OCI-LY1 (cell line): ENCODE measurements around the gene BICRAL.

ENCODE experiments used
- H2AFZ ChIP-seq: fragments of 200-600 bp; sonication (generic), shearing (Covaris generic); 2 replicates; pipeline ENCODE4 v1.6.0; 2014; ENCODE audit warnings: antibody characterized with exemption, mild to moderate bottlenecking, low read length
- H3F3A ChIP-seq: fragments of 200-600 bp; sonication (generic), shearing (Covaris generic); 2 replicates; pipeline ENCODE4 v1.6.0; 2014; ENCODE audit warnings: mild to moderate bottlenecking, antibody characterized with exemption, low read length, moderate library complexity; ENCODE audit not compliant: insufficient read depth
- H3K27ac ChIP-seq: fragments of 200-600 bp; sonication (generic); 2 replicates; pipeline ENCODE4 v1.5.1; 2014; ENCODE audit warnings: low read length, mixed run types, mild to moderate bottlenecking, low read depth; ENCODE audit not compliant: poor library complexity, severe bottlenecking
- H3K27me3 ChIP-seq: fragments of 200-600 bp; sonication (generic); 2 replicates; pipeline ENCODE4 v1.6.0; 2014; ENCODE audit warnings: antibody characterized with exemption, mild to moderate bottlenecking, low read length, moderate library complexity; ENCODE audit not compliant: insufficient read depth
- H3K36me3 ChIP-seq: fragments of 200-600 bp; sonication (generic); 2 replicates; pipeline ENCODE4 v1.6.1; 2014; ENCODE audit warnings: mild to moderate bottlenecking, antibody characterized with exemption, low read length, moderate library complexity, mixed read lengths; ENCODE audit not compliant: insufficient read depth
- H3K4me1 ChIP-seq: fragments of 200-600 bp; sonication (generic); 2 replicates; pipeline ENCODE4 v1.5.1; 2014; ENCODE audit warnings: mild to moderate bottlenecking, low read length, moderate library complexity; ENCODE audit not compliant: insufficient read depth, severe bottlenecking
- H3K4me2 ChIP-seq: fragments of 200-600 bp; sonication (generic), shearing (Covaris generic); 2 replicates; pipeline ENCODE4 v1.6.1; 2014; ENCODE audit warnings: low read length
- H3K4me3 ChIP-seq: fragments of 200-600 bp; sonication (generic); 2 replicates; pipeline ENCODE4 v1.5.1; 2014; ENCODE audit warnings: low read length, low read depth, mild to moderate bottlenecking, mixed read lengths; ENCODE audit not compliant: poor library complexity, severe bottlenecking
- H3K79me2 ChIP-seq: fragments of 200-600 bp; shearing (Covaris generic); 2 replicates; pipeline ENCODE4 v1.6.1; 2016; ENCODE audit warnings: mixed run types, low read length, mixed read lengths; ENCODE audit not compliant: insufficient read depth
- H3K9ac ChIP-seq: fragments of 200-600 bp; sonication (generic), shearing (Covaris generic); 2 replicates; pipeline ENCODE4 v1.6.1; 2014; ENCODE audit warnings: mild to moderate bottlenecking, low read length, mixed read lengths
- H3K9me2 ChIP-seq: fragments of 200-600 bp; sonication (generic), shearing (Covaris generic); 2 replicates; pipeline ENCODE4 v1.6.1; 2014; ENCODE audit warnings: low read depth, mild to moderate bottlenecking, low read length, mixed read lengths
- H3K9me3 ChIP-seq: fragments of 200-600 bp; shearing (Covaris generic); 2 replicates; pipeline ENCODE4 v1.6.1; 2014; ENCODE audit warnings: low read length, mixed read lengths
- H4K20me1 ChIP-seq: fragments of 200-600 bp; sonication (generic), shearing (Covaris generic); 2 replicates; pipeline ENCODE4 v1.6.0; 2016; ENCODE audit warnings: mild to moderate bottlenecking, low read length; ENCODE audit not compliant: insufficient read depth
- EZH2 ChIP-seq: fragments of 200-600 bp; sonication (generic), shearing (Covaris generic); IDR thresholded peaks from 2 replicates; pipeline ENCODE4 v1.8.0; 2017; ENCODE audit warnings: borderline replicate concordance, mixed run types, mild to moderate bottlenecking, antibody characterized with exemption, low read length, moderate library complexity, mixed read lengths
- TF ChIP-seq, protein P1 (sequence below): fragments of 200-600 bp; sonication (generic), shearing (Covaris generic); IDR thresholded peaks from 2 replicates; pipeline ENCODE4 v1.5.1; 2017; ENCODE audit warnings: mild to moderate bottlenecking, antibody characterized with exemption, low read length, moderate library complexity, mixed read lengths

BICRAL gene

DNA sequence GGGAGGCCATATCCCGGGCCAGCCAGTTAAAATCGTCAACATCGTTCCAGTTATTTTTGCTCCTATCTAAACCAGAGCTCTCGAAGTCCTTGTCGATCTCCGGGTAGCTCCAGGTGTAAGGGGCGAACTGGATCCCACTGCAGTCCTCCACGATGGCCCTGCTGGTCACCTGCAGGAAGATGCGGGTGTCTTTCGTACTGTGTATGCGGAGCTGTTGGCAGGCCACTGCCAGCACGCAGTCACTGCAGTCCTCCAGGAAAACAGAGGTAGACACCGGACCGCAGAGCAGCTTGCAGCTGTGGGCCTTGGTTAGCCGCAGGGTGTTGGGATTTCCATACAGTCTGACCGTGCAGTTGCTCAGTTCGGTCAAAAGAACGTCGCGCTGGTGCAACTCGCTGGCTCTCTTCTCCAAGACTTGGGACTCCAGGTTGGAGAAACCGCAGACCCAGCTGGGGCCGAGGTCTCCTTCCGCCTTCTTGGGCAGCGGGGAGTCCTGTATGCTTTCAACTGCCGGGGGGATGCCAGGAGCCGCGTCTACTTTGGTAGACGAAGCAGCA, 36.7 kb upstream of the BICRAL start:
- peak overlapping the region; percentile 80 for H3K4me2 ChIP-seq
- H3K9me3 ChIP-seq = no peaks in the 10 kb centered on the region
- H3K27ac ChIP-seq = peak overlapping the region; percentile 75
- H3K9me2 ChIP-seq = no peaks in the 10 kb centered on the region
- TF ChIP-seq EZH2 = no peak
- TF ChIP-seq, protein P1, sequence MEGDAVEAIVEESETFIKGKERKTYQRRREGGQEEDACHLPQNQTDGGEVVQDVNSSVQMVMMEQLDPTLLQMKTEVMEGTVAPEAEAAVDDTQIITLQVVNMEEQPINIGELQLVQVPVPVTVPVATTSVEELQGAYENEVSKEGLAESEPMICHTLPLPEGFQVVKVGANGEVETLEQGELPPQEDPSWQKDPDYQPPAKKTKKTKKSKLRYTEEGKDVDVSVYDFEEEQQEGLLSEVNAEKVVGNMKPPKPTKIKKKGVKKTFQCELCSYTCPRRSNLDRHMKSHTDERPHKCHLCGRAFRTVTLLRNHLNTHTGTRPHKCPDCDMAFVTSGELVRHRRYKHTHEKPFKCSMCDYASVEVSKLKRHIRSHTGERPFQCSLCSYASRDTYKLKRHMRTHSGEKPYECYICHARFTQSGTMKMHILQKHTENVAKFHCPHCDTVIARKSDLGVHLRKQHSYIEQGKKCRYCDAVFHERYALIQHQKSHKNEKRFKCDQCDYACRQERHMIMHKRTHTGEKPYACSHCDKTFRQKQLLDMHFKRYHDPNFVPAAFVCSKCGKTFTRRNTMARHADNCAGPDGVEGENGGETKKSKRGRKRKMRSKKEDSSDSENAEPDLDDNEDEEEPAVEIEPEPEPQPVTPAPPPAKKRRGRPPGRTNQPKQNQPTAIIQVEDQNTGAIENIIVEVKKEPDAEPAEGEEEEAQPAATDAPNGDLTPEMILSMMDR = no peak
- no peaks in the 10 kb centered on the region for H4K20me1 ChIP-seq
- peak overlapping the region; percentile 85 for H3K4me3 ChIP-seq
- H3K9ac ChIP-seq = peak overlapping the region; percentile 94
- H3F3A ChIP-seq = peaks cover 4% of the 10 kb centered on the region; the same call in 1 of the 2 replicates
- peaks cover 12% of the 10 kb centered on the region for H3K36me3 ChIP-seq
- H3K79me2 ChIP-seq = peaks cover 5% of the 10 kb centered on the region; the same call in 1 of the 2 replicates
- no peaks in the 10 kb centered on the region for H3K27me3 ChIP-seq
- H3K4me1 ChIP-seq = peaks cover 50% of the 10 kb centered on the region
- H2AFZ ChIP-seq = no peak overlapping the region

DNA sequence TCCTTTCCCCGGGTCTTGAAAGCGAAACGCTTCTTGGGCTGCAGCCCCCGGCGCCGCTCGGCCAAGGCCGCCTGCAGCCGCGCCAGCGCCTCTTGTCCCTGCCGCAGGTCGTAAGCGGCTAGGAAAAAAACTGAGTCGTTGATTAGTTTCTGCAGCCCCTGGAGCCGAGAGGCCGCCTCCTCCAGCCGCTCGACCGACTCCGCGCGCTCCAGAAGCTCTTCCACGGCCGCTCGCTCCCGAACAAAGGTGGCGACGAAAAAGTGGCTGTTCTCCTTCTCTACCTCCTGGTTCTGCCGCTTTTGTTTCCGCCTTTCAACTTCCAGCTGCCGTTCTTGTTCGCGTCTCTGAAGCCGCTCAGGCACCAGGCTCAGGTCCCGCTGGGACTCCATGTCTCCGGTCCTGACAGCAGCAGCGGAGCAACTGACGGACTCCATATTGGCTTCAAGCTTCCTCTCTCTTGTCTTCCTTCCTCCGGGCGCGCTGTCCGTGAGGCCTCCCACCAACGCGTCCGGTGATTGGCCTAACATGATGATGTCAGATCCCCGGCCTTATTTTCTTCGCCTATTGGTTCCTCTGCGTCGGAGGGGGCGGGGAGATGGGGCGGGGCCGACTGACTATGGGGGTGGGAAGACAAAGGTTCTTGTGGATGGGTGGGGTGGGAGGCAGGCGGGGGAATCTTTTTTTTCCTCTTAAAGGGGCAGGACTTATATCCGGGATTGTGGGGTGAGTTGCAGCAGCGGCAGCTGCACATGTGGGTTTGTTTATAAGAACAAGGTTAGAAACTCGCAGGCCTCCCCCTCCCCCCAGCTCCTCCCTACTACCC, 36.0 kb upstream of the BICRAL start, which contains the start of gene TBCC:
TSS of gene TBCC (minus strand) at position 464 of the 823 bp plus-strand sequence. CDS start at position 434, 30 bp downstream.
- Histone ChIP-seq H3K4me2 (peak within 1 kb of the TSS; percentile 80), H3K27me3 (no peaks in the 10 kb centered on the region), H3K9me3 (no peaks in the 10 kb centered on the region), H3F3A (peaks cover 4% of the 10 kb centered on the region; the same call in 1 of the 2 replicates), H3K36me3 (peaks cover 12% of the 10 kb centered on the region), H3K4me3 (peak within 1 kb of the TSS; percentile 85), H3K9me2 (no peaks in the 10 kb centered on the region), H3K4me1 (peaks cover 50% of the 10 kb centered on the region), H3K27ac (peak within 1 kb of the TSS; percentile 94), H3K79me2 (peaks cover 5% of the 10 kb centered on the region; the same call in 1 of the 2 replicates), H3K9ac (peak within 1 kb of the TSS; percentile 94), H4K20me1 (no peaks in the 10 kb centered on the region), H2AFZ (no peak within 1 kb of the TSS)
- TF ChIP-seq EZH2 = no peak
- TF ChIP-seq, protein P1 = no peak

DNA sequence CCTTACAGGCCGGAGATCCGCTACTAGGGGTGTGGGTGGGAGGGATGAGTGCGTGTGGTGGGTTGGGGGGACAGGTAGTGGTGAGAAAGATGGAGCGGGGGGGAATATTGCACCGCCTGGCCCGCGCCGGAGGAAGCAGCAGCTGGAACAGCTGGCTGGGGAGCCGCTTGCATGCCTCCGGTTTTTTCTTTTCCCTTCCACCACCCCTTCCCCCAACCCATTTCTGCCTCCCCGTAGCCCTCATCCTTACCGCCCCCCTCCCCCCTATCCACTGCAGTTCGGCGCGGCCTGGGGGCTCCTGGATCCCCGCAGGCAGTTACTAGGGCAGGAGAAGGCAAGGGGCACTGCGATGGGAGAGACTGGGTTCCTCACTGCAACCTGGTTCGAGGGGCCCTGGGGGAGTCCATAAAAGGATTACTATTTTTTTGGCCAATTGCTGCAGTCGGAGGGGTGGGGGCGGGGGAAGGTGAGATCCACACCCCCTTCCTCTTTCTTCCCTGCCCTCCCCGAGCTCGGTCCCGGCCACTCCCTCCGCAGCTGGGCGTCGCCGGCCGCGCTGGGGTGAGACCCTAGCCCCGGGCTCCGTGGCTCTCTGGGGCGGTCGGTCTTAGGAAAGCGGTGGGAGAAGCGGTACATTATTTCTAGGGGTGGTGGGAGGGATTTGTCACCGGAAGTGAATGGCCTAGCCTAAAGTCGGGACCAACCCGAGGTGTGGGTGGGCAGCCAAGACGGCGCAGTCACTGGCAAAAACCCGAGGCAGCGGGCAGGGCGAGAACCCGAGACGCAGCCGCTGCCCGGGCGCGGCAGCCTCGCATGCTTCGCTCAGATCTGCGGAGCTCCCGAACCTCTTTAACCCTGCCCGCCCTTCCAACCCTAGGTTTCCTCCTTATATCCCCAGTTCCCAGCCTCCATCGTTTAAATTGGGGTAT, 35.1 kb upstream of the BICRAL start:
- H3K27ac ChIP-seq = peak overlapping the region; percentile 94
- H3K4me2 ChIP-seq = peak overlapping the region; percentile 80
- no peaks in the 10 kb centered on the region for H3K9me3 ChIP-seq
- H3K4me1 ChIP-seq = peaks cover 50% of the 10 kb centered on the region
- peaks cover 4% of the 10 kb centered on the region; the same call in 1 of the 2 replicates for H3F3A ChIP-seq
- H3K79me2 ChIP-seq = peaks cover 5% of the 10 kb centered on the region; the same call in 1 of the 2 replicates
- H2AFZ ChIP-seq = no peak overlapping the region
- H3K27me3 ChIP-seq = no peaks in the 10 kb centered on the region
- no peak for TF ChIP-seq EZH2
- TF ChIP-seq, protein P1 = no peak
- no peaks in the 10 kb centered on the region for H3K9me2 ChIP-seq
- H4K20me1 ChIP-seq = no peaks in the 10 kb centered on the region
- peaks cover 12% of the 10 kb centered on the region for H3K36me3 ChIP-seq
- peak overlapping the region; percentile 91 for H3K9ac ChIP-seq
- peak overlapping the region; percentile 85 for H3K4me3 ChIP-seq
